Ammon's horn (tissue), 1 donor: ENCODE results near the gene C2orf76.
"Not testable (repeated sequence)": the region's sequence is repeated elsewhere in the genome, so short reads cannot be mapped to it uniquely, and the experiment has no call there.

ENCODE experiments used
- DNase-seq: peaks from one replicate; pipeline ENCODE4 v3.0.0-alpha.2; 2016; ENCODE audit warnings: low spot score

The C2orf76 gene

GRCh38 chr2:119366649-119367471, at the start of gene C2orf76, which contains the start of gene DBI:
TSS of gene C2orf76 (minus strand) at chr2:119366834. CDS start at chr2:119339959, 26,875 bp downstream.
TSS of gene DBI (plus strand) at chr2:119366977. CDS start at chr2:119367052, 75 bp downstream.
- peak; percentile 98 for DNase-seq

DNA sequence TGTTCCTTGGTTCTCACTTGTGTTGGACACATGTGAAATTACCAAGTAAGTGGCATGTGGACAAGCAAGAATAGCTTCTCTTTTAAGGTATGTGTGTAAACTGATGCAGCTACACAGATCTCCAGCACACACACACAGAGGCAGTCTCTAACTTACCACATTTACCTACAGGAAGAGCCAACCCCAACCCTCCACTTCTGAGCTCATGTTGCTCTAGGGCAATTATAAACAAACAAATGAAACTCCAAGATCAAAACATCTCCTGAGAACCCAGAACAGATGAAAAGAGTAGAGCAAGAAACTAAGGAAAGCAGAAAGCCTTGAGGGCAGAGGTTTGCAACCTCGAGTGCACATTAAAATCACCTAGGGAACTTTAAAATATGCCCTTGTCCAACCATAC, 49.0 kb upstream of the C2orf76 start:
- DNase-seq = no peak

DNA sequence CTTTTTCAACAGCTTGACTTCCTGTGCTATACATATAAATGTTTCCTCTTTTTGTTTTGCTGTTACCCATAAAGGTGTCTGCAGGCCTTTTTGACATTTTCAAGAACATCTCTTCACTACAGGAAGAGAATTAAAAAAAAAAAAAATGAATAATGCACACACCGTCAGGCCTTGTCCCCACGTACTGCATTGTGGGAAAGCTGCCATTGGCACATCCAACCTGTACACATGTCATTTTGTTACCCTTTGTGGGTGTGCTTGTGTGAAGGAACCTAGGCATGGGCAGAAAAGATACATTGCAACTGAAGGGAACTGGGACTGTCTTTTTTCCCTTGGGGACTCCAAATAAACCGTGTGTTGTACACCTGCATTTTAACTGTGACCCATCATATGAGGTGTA, 48.3 kb upstream of the C2orf76 start:
- DNase-seq = no peak

- DNase-seq = no peak
Measured at GRCh38 chr2:119409506-119409905, 42.9 kb upstream of the C2orf76 start.

DNA sequence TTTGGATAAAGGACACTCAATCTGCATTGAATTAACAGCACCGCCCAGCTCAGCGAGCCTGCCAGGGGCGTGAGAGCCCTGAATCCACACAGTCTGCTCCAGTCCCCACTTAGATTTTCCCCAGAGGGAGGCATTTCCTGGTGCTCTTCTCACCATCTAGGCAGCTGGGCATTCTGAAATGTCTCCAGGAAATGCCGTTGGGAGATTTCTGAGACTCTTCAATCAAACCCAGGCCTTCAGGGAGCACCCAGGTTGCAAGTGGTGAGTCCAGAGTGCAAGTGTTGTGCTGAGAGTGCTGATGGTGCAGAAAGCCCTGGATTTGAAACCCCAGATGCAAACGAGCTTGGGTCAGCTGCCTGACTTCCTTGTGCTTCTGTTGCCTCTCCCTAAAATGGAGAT, 41.6 kb upstream of the C2orf76 start:
- DNase-seq = no peak

DNA sequence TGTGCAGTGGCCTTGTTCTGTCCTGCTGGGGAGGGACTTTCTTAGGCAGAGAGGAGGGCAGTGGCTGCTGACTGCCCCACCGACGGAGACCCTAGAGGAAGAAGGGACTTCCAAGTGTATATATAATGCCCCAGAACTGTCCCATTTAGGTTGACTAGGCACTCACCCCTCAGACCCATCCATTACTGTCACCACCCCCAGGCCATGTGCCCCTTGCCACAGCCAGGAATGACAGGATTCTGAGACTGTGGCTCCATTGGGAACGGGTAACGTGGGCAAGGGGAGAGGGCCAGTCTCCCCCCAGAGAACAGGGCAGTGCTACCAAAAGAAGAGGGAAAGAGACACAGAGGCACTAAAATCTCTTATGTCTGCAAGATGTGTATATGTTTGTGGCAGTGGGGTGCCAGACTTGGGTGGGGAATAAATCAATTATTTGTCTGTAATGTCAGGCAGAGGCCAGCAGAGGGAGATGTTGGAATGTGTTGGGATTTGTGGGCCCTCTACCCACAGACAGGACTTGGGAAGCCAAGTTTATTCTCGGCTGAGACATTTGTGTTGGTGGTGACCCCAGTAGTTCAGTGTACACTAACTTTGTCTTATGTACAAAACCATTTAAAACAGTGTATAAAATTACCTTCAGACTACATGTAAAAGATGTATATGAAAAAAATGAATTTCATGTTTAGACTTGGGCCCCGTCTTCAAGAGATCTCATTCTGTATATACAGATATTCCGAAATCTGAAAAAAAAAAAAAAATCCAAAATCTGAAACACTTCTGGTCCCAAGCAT, 41.0 kb upstream of the C2orf76 start:
- peak; percentile 81 for DNase-seq

DNA sequence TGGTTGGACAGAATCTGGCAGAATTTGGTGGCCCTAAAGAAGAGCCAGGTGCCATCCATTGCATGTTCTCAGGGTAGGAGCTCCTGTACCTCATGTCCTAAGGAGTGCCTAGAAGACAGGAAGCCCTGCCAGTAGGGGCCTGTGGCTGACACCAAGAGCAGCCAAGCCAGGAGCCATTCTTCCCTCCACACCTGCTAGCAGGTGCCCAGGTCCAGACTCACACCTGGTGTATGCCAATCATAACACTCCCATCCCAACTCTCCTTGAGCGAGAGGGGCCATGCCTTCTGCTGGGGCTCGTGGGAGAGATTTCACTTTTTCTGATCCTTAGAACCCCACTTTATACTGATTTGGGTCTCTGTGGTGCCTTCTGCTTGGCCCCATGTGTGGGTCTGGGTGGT, 38.5 kb upstream of the C2orf76 start:
- no peak for DNase-seq

GRCh38 chr2:119403618-119404017, 37.0 kb upstream of the C2orf76 start:
- DNase-seq = not testable (repeated sequence)

- DNase-seq = no peak
Measured at GRCh38 chr2:119402645-119403560, 36.3 kb upstream of the C2orf76 start.

- no peak for DNase-seq
Measured at GRCh38 chr2:119402106-119402505, 35.5 kb upstream of the C2orf76 start.

DNA sequence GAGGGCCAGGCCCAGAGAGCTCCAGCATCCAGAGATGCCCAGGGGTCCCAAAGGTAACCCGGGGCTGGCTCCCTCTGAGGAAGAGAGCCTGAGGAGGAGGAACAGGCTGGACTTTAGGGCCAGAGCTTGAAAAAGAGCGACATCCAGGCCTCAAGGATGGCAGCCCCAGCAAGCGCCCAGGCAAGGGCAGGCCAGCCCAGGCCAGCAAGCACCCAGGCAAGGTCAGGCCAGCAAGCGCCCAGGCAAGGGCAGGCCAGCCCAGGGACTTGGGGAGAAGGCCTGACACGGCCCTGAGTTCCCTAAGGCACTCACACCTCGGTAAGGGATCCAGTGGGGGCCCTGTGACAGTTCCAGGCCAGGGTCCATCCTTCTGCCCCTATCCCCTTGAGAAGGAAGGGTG, 30.6 kb upstream of the C2orf76 start:
- no peak for DNase-seq

GRCh38 chr2:119393971-119394748, 27.5 kb upstream of the C2orf76 start:
- no peak for DNase-seq

DNA sequence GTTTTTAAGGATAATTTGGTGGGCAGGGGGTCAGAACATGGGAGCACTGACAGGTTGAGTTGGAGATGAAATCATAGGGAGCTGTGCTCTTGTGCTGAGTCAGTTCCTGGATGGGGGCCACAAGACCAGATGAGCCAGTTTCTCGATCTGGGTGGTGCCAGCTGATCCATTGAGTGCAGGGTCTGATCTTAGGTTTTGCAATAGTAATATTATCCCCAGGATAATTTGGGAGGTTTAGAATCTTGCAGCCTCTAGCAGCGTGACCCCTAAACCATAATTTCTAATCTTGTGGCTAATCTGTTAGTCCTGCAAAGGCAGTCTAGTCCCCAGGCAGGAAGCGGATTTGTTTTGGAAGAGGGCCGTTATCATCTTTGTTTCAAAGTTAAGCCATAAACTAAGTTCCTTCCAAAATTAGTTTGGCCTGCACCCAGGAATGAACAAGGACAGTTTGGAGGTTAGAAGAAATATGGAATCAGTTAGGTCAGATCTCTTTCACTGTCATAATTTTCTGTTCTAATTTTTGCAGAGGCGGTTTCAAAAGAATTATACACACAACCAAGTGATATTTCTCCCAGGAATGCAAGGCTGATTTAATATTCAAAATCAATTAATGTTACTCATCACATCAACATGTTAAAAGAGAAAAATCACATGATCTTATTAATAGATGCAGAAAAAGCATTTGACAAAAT, 23.1 kb upstream of the C2orf76 start:
- no peak for DNase-seq

GRCh38 chr2:119387381-119388129, 20.9 kb upstream of the C2orf76 start:
- DNase-seq = peak; percentile 82

DNA sequence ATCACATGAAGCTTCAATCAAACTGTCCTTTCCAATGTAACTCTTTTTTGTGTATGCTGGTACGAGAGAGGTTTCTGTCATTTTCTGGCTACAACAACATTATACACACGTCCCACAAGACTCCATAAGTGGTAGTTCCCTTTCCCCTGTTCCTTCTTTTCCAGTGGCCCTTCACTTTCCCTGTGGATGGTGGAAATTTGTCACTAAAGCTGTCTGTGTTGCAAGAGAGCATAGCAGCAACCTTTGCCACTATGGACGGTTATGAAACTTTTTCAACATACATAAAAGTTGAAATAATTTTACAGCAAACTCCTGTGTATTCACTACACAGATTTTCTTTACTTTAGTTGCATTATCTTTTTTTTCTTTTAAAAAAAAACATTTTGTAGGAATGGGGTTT, 18.8 kb upstream of the C2orf76 start:
- DNase-seq = no peak

DNA sequence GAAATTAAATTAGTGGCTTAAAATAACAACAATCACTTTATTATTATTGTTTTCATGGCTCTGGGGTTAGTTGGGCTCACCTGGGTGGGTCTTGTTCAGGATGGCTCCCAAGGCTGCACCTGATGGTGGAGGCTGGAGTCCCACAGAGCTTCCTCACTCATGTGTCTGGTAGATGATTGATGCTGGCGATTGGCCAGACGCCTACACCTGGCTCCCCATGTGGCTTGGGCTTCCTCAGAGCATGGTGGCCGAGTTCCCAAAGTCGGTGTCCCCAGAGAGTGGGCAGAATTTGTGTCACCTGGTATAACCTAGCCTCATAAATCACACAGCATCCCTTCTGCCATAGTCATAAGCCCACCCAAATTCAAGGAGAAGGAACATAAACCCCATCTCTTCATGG, 18.3 kb upstream of the C2orf76 start:
- DNase-seq = no peak

DNA sequence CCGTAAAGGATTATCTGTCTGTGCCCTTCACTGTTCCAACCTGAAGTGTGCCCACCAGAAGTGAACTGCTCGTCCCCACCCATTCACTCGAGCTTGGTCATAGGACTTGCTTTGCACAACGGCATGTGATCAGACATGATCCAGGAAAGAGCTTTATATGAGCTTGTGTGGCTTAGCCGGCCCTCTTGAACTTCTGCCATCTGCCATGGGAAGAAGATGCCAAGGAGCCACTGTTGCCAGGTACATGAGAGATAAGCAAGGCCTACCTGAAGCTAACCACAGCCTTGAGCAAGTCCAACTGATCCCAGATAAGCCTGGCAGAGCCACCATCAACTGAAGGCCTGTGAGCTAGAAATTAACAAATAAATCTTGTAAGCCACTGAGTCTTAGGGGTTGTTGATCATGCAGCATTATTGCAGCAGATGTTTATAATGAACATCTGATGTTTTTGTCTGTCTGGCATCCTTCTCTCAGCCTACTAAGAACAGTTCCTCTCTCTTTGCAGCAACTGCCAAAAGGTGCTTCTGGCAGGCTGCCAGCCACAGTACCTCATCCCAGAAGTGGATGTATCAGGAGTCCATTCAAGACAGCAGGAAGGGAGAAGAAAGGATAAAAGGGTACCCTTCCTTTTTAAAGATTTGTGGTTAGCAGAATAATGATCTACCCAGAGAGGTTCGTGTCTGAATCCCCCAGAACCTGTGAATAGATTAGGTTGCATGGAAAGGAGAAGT, 16.9 kb upstream of the C2orf76 start:
- no peak for DNase-seq

DNA sequence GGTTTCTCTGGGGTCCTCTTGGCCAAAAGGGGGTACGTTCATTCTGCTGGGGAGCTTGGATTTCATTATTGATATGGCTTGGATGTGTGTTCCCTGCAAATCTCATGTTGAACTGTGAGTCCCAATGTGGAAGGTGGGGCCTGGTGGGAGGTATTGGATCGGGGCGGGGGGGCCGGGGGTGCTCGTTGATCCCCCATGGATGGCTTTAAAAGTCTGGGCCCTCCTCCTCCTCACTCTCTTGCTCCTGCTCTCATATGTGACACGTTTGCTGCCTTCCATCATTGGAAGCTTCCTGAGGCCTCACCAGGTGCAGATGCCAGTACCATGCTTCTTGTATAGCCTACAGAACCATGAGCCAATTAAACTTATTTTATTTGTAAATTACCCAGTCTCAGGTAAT, 11.9 kb upstream of the C2orf76 start:
- no peak for DNase-seq

DNA sequence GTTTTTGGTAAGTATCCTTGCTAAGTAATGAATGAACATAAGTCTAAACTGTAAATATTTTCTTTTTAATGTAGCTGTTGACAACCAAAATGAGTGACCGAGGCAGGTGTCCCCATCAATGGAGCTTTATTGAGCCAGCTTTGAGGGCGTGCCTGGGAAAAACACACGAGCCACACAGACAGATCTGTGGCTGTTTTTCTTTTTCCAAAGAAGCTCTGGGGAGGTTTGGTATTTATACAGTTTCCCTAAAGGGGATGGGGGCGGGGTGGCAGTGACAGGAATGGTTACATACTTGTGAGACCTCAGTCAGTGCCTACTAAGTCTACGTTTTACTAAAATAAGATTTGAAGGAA, 11.3 kb upstream of the C2orf76 start:
- DNase-seq = no peak
